ENCODE results near the gene INHBB.

GRCh38 chr2:120315367-120316033 is 30.4 kb upstream of the INHBB start:
- no peak for TF ChIP-seq EZH2 (IDR thresholded peaks at IDR 0.05; ENCODE audit: borderline replicate concordance)
- TF ChIP-seq, protein P1, sequence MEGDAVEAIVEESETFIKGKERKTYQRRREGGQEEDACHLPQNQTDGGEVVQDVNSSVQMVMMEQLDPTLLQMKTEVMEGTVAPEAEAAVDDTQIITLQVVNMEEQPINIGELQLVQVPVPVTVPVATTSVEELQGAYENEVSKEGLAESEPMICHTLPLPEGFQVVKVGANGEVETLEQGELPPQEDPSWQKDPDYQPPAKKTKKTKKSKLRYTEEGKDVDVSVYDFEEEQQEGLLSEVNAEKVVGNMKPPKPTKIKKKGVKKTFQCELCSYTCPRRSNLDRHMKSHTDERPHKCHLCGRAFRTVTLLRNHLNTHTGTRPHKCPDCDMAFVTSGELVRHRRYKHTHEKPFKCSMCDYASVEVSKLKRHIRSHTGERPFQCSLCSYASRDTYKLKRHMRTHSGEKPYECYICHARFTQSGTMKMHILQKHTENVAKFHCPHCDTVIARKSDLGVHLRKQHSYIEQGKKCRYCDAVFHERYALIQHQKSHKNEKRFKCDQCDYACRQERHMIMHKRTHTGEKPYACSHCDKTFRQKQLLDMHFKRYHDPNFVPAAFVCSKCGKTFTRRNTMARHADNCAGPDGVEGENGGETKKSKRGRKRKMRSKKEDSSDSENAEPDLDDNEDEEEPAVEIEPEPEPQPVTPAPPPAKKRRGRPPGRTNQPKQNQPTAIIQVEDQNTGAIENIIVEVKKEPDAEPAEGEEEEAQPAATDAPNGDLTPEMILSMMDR (IDR thresholded peaks at IDR 0.05; ENCODE audit: poor library complexity): no peak

Data from hepatocyte (in vitro differentiated cells).